Psoas muscle (tissue), 8 donors: ENCODE measurements around the gene R3HDM2. TPM values are rescaled to one million over a fixed set of nuclear protein-coding genes. Genes with fewer than 3 reads are reported as not detected.

Experiments
- ATAC-seq, 4 donors: fragments of 200-7000 bp; cut with Tn5 transposase; one replicate each; pipeline ENCODE4 v1.9.1; 2020; ENCODE audit warnings: moderate library complexity in 3 of 4, mild to moderate bottlenecking in 2 of 4
- DNase-seq, 2 donors: peaks; one replicate each; pipeline ENCODE4 v3.0.0-alpha.2; 2020
- H3K27ac ChIP-seq: fragments of 200-600 bp; one replicate; pipeline ENCODE4 v1.8.0; 2022
- H3K27me3 ChIP-seq, 3 donors: fragments of 200-600 bp in 1 of 3; one replicate each; pipeline versions ENCODE4 v1.6.1 to v1.8.0; 2013 to 2022; ENCODE audit warnings: low read length in 2 of 3, mild to moderate bottlenecking in 2 of 3, moderate library complexity in 1 of 3; ENCODE audit not compliant: insufficient read depth in 3 of 3
- H3K36me3 ChIP-seq, 2 donors: fragments of 200-600 bp in 1 of 2; one replicate each; pipeline versions ENCODE4 v1.6.1 to v1.8.0; 2013 to 2022; ENCODE audit warnings: low read depth in 1 of 2, mild to moderate bottlenecking in 1 of 2, moderate library complexity in 1 of 2; ENCODE audit not compliant: insufficient read depth in 1 of 2
- H3K4me1 ChIP-seq: fragments of 200-600 bp; one replicate; pipeline ENCODE4 v1.8.0; 2022
- H3K4me3 ChIP-seq: fragments of 200-600 bp; one replicate; pipeline ENCODE4 v1.8.0; 2022; ENCODE audit warnings: mild to moderate bottlenecking
- H3K9me3 ChIP-seq: fragments of 200-600 bp; one replicate; pipeline ENCODE4 v1.8.0; 2022
- WGBS, 3 donors: extraction: QIAGEN DNeasy Blood & Tissue Kit; methylation state at CpG; one replicate each; pipeline versions ENCODE4 v1.1.6 to v1.1.7; 2013; 5-methylcytosine and 5-hydroxymethylcytosine counted together
- intact Hi-C, 2 donors: fragments of 100-400 bp; cut with DNase I; formaldehyde crosslinking; loops; one replicate each; pipeline versions ENCODE4 v1.11.0 to v1.14.2; 2022
- polyA plus RNA-seq, 3 donors: library from polyadenylated mRNA; stranded (reverse); fragments of 200-250 nt; gene quantifications; one replicate each; pipeline ENCODE4 v1.2.3, GENCODE V29; 2013
- total RNA-seq, 4 donors: library from RNA; stranded (reverse); fragmentation: NEBNext Ultra II Directional in 2 of 4; extraction: Animal tissue kit (Norgen Biotek cat#: 25700) in 2 of 4; gene quantifications; one replicate each; pipeline versions ENCODE4 v1.2.1 to v1.2.4, GENCODE V29; 2021 to 2023
- TF ChIP-seq, protein P1 (sequence below): fragments of 200-600 bp; IDR thresholded peaks from one replicate; pipeline ENCODE4 v1.8.0; 2022; ENCODE audit warnings: antibody characterized with exemption
- donor health status: healthy with polysubstance abuse.
- donor health status: DM: no; HTN: no; CAD: no; lungs with moderate emphysema.
- donor health status: Bipolar disorder and iron deficiency.
- donor health status: healthy.
- donor health status: DM: yes; HTN: yes; CAD: no.
- donor health status: DM: no; HTN: no; CAD: no.
- donor health status: DM: no; HTN: no; CAD: no.
- donor health status: DM: yes; HTN: yes; CAD: no.

The R3HDM2 gene
- total and polyA plus RNA-seq, 7 donors = 12.1 to 64.9 (median 41.4) TPM

DNA sequence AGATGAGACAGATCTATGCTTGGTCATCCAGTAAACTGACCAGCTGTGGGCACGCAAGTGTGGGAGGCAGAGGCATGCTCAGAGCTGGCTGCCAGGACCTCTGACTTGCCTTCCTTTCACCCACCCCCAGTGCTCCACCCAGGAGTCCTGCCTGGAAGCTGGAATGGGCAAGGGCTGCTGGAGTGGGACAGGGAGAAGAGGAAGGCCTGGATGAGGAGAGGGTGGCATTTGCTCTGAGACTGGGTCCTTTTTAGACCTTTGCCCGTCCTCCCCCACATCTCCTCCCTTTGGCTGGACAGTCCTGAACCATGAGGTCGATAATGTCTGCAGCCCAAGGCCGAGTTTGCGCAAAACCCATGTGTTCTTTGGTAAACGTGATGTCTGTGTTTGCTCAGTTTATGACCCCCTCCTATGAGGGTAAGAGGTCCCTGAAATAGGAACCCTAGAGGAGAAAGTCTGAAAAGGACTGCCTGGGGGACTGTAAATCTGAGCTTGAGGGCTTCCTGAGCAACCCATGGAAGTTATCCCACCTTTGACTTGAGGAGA, 20.5 kb upstream of the R3HDM2 start:
- intact Hi-C loops = loop anchor here in 1 of 2 donors (5.0 kb wide), 1 partner anchor 149 kb away; no protein-coding TSS in a partner anchor
- no peak overlapping the region for H3K27ac ChIP-seq
- TF ChIP-seq, protein P1, sequence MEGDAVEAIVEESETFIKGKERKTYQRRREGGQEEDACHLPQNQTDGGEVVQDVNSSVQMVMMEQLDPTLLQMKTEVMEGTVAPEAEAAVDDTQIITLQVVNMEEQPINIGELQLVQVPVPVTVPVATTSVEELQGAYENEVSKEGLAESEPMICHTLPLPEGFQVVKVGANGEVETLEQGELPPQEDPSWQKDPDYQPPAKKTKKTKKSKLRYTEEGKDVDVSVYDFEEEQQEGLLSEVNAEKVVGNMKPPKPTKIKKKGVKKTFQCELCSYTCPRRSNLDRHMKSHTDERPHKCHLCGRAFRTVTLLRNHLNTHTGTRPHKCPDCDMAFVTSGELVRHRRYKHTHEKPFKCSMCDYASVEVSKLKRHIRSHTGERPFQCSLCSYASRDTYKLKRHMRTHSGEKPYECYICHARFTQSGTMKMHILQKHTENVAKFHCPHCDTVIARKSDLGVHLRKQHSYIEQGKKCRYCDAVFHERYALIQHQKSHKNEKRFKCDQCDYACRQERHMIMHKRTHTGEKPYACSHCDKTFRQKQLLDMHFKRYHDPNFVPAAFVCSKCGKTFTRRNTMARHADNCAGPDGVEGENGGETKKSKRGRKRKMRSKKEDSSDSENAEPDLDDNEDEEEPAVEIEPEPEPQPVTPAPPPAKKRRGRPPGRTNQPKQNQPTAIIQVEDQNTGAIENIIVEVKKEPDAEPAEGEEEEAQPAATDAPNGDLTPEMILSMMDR = no peak
- WGBS, 3 donors = 77 to 85% (median 78%) methylated on average over 6 of the region's 6 CpGs
- DNase-seq (no peak), ATAC-seq (no peak)
- no peak overlapping the region for H3K4me3 ChIP-seq
- H3K9me3 ChIP-seq = no peaks in the 10 kb centered on the region
- H3K4me1 ChIP-seq = peaks cover 34% of the 10 kb centered on the region
- no peaks in the 10 kb centered on the region for H3K36me3 ChIP-seq
- no peaks in the 10 kb centered on the region for H3K27me3 ChIP-seq

DNA sequence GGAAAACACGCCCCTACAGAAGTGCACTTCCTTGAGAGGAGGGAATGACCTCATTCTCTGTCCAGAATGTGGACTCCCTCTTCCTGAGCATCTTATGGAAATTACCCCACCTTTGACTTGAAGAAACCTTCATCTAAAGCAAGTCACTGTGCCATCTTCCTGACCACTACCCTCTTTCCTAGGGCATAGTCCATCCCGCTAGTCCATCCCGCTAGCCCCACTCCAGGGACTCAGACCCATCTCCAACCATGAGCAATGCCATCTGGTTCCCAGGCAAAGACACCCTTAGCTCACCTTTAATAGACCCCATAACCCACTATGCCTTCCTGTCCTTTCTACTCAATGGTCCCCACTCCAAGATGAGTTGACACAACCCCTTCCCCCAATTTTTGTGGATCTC, 19.2 kb upstream of the R3HDM2 start:
- TF ChIP-seq, protein P1 = no peak
- Histone ChIP-seq H3K4me3 (no peak overlapping the region), H3K36me3 (no peaks in the 10 kb centered on the region), H3K9me3 (no peaks in the 10 kb centered on the region), H3K27me3 (no peaks in the 10 kb centered on the region), H3K4me1 (peaks cover 22% of the 10 kb centered on the region), H3K27ac (no peak overlapping the region)
- 79 to 98% (median 89%) methylated on average over 3 of the region's 3 CpGs for WGBS, 3 donors
- intact Hi-C loops = loop anchor here in 1 of 2 donors (5.0 kb wide), 1 partner anchor 148 kb away; no protein-coding TSS in a partner anchor
- no peak for ATAC-seq
- no peak for DNase-seq

DNA sequence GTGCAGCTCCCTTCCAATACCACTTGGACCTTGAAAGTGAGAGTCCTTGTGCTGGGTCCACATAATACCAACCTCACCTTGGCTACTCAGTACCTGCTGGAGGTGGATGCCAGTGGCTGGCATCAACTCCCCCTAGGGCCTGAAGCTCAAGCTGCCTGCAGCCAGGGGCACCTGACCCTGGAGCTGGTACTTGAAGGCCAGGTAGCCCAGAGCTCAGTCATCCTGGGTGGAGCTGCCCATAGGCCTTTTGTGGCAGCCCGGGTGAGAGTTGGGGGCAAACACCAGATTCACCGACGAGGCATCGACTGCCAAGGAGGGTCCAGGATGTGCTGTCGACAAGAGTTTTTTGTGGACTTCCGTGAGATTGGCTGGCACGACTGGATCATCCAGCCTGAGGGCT, 18.5 kb upstream of the R3HDM2 start:
- H3K36me3 ChIP-seq = no peaks in the 10 kb centered on the region
- H3K9me3 ChIP-seq = no peaks in the 10 kb centered on the region
- no peaks in the 10 kb centered on the region for H3K27me3 ChIP-seq
- 94 to 99% (median 96%) methylated on average over 7 of the region's 7 CpGs for WGBS, 3 donors
- peaks cover 17% of the 10 kb centered on the region for H3K4me1 ChIP-seq
- intact Hi-C loops = no loop called here
- TF ChIP-seq, protein P1 = no peak
- no peak overlapping the region for H3K27ac ChIP-seq
- no peak overlapping the region for H3K4me3 ChIP-seq
- DNase-seq = no peak
- no peak for ATAC-seq

DNA sequence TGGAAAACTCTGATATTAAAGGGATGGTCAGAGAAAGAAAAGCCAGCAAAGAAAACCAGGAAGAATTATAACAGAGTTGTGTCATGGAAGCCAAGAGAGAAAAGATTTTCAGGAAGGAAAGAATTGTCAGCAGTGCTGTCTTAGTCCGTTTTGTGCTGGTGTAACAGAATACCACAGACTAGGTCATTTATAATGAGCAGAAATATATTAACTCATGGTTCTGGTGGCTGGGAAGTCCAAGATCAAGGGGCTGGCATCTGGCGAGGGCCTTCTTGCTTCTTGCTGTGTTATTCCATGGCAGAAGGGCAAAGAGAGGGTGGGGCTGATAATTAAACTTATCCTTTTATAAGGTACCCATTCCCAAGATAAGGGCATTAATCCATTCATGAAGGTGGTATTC, 17.8 kb upstream of the R3HDM2 start:
- Histone ChIP-seq H3K4me1 (peaks cover 17% of the 10 kb centered on the region), H3K27me3 (no peaks in the 10 kb centered on the region), H3K27ac (no peak overlapping the region), H3K36me3 (no peaks in the 10 kb centered on the region), H3K9me3 (no peaks in the 10 kb centered on the region), H3K4me3 (no peak overlapping the region)
- TF ChIP-seq, protein P1 = no peak
- no peak for DNase-seq
- 78 to 85% (median 81%) methylated on average over 2 of the region's 2 CpGs for WGBS, 3 donors
- intact Hi-C loops = no loop called here
- no peak for ATAC-seq
